HG03558 (cell line): ENCODE data around the gene BSN.
"Not testable (repeated sequence)": the region's sequence is repeated elsewhere in the genome, so short reads cannot be mapped to it uniquely, and the experiment has no call there.

Experiments
- ATAC-seq: cut with Tn5 transposase; IDR thresholded peaks from one replicate; pipeline ENCODE4 v1.9.1; 2021; ENCODE audit warnings: moderate number of reproducible peaks; ENCODE audit not compliant: unreplicated experiment; ENCODE audit errors: extremely low read depth

BSN gene

DNA sequence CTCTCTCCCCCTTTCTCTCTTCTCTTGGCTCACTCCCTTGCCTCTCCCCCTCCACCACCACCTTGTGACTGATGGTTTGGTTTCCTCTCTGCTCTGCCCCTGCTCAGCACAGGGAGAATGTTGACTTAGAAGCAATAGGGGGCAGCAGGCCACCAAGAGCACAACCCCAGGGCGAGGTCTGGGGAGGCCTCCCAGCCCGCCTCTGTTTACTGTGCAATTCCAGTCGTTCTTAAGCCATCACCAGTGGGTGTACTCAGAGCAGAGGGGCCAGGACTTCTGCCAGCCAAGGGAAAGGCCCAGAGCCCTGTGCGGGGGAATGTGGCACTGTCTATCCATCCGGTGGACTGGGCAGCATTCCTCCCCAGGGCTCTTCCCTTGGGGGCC lies 114.1 kb downstream of the BSN start:
- no peak for ATAC-seq

DNA sequence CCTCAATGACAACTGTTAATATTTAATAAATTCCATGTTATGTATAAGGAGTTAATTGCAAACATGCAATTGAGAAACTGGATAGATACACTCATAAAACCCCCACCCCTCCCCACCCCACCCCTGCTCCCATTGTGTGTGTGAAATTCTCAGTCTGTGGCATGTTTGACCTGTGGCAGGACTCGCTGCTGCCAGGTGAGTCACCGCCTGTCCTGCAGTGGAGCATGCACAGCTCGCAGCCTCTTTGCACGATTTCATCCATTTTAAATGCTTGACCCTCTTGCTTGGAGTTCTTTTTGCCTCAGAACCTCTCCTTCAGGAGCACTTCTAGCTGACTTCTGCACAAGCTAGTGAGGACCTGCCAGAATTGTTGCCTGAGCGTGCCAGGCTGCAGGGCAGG lies 114.6 kb downstream of the BSN start:
- ATAC-seq = no peak

DNA sequence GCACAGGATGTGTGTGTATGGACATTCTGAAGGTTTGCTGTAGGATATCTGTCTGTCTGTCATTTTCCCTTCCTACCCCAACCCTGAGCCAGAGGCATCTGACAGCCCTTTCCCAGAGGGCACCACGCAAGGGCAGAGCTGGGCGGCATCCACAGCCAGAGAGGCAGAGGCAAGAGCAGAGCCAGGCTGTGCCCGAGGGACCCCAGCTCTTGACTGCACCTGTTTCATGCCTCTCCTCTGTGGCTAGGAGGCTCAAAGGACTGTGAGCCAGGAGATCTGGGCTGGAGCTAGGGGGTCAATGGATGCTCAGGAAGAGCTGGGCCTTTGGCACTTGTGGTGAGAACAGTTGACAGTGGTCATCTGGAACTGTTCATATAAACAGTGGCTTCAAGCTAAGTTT lies 115.1 kb downstream of the BSN start:
- no peak for ATAC-seq

DNA sequence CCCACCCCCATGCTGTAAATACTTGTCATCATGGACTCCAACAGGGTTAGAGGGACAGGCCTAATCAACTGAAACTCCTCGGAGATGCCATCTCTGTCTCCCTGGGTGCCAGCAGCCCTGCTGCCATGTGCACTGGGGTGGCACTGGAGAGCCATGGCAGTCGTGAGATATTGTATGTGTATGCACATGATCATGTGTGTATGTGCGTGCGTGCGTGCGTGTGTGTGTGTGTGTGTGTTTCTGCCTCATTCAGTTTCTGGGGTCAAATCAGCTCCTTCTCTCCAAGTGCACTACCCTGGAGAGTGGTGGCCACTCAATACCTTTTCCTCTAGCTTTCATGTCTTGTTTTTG lies 116.6 kb downstream of the BSN start:
- no peak for ATAC-seq

DNA sequence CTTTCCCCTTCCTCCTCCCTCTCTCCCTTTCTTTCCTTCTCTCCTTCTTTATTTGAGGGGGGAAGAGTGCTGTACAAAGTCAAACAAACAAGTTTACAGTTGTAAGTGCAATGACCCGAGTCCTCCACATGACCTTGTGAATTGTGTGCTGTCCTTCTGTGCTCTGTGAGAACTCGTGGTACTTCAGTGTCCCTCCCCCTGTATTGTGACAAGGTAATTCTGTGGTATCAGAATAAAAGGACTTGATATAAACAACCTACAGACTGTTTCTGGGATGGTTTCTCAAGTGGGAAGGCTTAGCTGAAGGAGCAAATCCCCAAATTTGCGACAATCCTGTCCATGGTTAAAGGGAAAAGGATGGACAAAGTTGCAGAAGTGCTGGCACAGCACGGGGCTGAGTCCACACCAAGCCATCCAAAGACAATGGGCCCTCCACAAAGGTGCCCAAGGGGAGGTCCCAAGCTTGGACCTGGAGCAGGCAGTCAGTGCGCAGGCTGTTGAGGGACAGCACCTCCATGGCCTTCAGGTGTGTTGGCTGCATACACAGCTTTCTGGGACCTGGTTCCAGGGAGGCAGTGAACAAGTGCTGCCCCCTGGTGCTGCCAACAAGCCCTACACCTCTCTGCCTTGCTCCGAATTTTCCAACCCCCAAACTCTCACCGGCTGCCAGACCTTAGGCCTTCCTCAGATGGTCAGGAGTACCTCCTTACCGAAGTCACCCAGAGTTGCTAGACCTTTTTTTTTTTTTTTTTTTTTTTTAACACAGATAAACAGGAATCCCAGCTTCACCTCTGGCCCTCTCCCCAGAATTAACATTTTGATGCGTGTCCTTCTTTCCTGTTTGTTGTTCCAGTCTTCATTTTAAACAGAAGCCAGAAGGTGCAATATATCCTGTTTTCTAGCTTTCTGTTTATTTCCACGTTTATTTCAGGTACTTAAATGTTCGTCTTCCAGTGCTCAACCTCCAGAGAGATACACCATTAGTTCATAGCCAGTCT lies 117.3 kb downstream of the BSN start:
- no peak for ATAC-seq

DNA sequence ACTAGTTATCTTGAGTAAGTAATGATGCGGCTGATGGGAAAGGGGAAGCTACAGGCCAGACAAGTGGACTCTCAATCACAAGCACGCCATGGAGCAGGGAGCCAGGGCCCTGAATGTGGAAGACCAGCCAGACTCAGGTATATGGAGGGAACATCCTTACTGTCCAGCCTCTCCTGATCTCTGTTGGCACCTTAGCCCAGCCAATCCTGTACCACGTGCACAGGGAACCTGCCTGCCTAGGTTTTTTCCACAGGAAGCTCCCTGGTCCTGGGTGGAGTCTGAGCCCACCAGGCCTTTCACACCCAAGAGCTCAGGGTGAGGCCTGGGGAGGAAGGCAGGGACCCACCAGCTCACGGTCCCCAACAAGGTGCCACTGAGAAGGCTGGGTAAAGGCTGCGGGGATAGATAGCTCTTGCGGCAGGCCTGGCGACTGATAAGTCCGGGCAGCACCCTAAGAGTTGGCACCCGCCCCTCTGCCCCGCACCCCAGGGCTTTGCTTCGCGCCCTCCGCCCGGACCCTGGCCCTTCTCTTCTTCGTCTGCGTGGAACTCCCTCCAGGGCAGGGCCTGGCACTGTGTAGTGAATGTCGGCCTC lies 118.9 kb downstream of the BSN start:
- no peak for ATAC-seq

DNA sequence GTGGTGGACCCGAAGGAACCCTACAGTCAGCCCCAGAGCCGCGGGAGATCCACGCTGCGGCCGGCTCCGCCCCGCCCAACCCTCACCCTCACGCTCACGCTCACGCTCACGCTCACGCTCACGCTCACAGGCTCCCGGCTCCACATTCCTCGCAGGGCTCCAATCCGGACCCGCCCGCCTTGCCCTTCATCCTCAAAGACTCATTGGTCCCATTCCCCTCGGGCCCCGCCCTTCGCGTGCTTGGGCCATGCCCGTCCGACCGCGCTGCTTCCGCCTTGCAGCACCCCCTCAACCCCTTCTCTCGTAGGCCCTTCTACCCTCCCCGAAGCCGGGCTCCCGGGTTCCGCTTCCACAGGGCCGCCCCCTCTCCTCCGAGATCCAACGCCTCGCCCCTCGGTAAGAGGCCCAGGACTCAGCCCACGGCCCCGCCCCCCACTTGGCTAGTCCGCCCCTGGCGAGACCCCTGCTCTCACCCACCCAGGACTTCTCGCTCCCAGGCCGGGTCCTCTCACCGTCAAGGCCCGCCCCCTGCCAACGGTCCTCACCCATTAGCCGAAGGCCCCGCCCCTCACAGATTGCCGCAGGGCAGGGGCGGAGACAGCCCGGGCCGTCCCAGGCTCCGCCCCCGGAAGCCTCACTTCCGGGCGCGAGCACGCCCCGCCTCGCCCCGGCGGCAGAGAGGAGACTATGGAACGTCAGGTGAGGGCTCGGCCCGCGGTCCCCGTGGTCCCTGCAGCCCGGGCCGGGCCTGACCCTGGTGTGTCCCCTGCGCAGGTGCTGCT lies 119.6 kb downstream of the BSN start, which contains the start of gene APEH:
Gene APEH (plus strand): TSS at position 637 of the 782 bp plus-strand sequence. CDS start 51 bp downstream, at position 688.
- ATAC-seq = peak; percentile 48

DNA sequence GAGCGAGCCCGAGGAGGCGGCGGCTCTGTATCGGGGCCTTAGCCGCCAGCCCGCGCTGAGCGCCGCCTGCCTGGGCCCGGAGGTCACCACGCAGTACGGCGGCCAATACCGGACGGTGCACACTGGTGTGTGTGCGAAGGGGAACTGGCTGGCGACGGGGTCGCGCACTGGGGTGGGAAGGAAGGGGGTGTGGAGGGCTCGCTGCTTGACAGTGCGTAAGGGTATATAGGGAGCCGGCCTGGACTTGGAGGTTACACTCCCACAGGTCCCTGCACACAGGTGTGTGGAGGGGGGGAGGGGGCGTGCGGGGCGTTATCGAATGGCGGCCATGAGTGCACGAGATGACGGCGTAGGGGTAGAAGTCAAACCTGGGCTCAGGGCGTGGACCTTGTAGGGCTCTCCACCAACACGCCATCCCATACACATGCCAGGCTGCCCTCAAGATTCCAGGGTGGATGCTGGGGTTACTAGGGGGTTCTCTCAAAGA lies 120.3 kb downstream of the BSN start:
- peak; percentile 12 for ATAC-seq

DNA sequence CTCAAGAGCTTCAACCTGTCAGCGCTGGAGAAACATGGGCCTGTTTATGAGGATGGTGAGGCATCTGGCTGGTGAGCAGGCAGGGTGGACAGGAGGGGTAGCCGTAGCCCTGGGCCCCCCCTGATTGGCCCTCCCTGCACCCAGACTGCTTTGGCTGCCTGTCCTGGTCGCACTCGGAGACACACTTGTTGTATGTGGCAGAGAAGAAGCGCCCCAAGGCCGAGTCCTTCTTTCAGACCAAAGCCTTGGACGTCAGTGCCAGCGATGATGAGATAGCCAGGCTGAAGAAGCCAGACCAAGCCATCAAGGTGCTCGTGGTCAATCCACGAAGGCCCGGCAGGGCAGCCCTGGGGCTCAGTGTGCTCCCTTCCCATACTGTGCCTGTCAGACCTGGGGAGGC lies 121.6 kb downstream of the BSN start:
- no peak for ATAC-seq

DNA sequence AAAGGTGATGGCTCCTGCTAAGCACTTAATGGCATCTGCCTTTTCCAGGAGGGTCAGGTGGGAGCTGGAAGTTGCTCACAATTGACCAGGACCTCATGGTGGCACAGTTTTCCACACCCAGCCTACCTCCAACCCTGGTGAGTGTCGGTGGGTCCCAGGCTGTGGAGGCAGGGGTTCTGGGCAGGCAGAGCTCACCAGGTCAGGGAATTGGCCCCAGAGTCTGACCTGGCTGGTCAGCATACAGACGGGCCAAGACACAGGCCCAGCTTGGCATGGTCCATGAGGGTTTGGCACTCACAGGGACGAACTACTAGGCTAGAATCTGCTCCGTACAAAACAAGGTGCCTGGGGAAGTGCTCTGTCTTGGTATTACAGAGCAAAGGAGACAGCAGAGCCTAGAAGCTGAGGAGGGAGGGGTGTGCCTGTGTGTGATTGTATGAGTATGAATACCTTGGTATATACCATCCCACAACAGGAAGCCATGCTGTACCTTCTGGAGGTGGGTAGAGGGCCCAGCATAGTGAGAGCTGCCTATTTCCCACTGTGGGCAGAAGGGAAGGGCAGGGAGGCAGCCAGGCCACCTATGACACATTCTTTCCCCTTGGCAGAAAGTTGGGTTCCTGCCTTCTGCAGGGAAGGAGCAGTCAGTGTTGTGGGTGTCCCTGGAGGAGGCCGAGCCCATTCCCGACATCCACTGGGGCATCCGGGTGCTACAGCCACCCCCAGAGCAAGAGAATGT lies 126.4 kb downstream of the BSN start:
- no peak for ATAC-seq

DNA sequence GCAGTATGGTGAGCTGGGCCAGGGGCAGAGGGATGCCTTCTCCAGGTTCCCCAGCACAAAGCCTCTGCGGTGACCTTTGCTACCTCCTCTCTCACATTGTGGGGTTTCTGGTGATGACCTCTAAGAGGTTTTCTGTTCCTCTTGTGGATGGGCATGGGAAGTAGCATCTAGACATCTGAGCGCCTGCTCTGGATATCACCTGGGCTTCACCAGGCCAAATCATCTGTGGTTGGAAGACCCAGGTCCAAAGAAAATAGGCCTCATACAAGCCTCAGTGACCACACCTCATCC lies 126.9 kb downstream of the BSN start:
- ATAC-seq = no peak

DNA sequence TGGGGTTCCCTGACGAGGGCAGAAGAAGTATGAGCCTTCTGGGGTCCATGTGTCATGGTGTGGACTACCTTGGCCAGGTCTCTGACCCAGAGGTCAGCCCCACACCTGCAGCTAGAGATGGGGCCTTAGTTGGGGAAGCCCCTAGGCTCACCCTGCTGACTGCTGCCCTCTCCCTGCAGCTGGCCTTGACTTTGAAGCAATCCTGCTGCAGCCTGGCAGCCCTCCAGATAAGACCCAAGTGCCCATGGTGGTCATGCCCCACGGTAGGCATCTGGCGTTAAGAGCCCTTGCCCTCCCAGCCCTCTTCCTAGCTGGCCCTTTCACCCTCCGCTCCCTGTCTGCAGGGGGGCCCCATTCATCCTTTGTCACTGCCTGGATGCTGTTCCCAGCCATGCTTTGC lies 127.3 kb downstream of the BSN start:
- no peak for ATAC-seq

DNA sequence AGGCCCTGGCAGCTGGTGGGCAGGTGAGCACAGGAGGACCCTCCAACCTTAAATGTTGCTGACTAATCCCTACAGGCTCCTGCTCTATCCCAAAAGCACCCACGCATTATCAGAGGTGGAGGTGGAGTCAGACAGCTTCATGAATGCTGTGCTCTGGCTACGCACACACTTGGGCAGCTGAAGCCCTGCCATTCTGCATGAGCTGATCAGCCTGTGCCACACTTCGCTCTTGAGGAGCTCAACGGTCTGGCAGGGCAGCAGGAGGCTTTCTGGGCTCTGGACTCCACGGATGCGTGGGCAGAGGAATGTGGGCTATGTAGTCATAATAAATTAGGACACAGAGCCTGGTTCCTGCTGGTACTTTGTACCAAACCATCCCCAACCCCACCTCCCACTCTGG lies 128.9 kb downstream of the BSN start:
- no peak for ATAC-seq

DNA sequence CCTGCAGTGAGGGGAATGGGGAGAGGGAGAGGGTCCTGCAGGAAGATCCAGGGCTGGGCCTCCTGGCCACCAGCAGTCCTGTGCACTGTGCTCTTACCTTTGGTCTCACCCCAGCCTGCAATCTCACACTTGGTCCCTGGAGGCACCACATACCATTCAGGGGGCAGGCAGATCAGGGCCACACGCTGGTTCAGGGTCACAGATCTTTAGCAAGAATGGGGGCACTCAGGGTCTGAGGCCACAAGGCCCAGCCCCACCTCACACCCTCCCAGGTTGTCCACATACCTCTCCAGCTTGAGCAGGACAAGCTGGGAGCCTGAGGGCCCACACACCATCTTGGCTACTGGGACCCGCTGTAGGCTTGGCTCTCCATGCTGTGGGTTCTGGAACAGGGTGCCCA lies 130.2 kb downstream of the BSN start:
- ATAC-seq = not testable (repeated sequence)

DNA sequence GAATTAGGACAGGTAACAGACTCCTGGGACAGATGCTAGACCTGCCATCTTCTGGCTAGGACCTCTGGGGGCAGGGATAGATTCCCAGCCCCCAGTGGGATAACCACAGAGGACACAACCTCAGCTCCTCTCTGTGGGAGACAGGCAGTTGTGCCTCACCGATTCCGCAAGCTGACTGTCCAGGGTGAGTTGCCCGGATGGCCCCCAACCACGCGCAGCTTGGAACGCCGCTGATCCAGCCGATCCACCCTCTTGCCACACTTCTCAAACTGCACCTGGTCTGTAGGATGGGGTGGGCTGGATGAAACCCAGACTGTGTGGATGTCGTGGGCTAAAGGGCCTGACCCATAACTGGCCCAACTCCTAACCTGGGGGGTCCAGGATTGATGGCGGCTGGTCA lies 130.8 kb downstream of the BSN start:
- ATAC-seq = not testable (repeated sequence)

DNA sequence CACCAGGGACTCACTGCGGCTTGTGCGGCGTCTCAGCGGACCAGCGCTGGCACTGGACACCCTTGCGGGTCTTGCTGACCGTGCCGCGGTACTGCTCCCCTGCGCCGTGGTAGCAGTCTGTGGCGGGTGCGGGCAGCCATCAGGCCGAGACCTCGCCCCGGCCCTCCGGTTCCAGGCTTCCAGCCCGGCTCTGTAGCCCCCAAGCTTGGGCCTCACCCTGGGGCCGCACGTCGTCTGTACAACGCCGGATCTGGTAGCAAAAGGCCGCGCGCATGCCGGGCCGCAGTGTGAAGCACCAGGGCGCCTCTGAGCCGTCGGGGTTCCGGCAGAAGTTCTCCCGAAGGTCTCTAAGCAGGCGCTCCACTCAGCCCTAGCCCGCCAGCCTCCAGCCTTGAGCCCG lies 131.6 kb downstream of the BSN start:
- not testable (repeated sequence) for ATAC-seq

DNA sequence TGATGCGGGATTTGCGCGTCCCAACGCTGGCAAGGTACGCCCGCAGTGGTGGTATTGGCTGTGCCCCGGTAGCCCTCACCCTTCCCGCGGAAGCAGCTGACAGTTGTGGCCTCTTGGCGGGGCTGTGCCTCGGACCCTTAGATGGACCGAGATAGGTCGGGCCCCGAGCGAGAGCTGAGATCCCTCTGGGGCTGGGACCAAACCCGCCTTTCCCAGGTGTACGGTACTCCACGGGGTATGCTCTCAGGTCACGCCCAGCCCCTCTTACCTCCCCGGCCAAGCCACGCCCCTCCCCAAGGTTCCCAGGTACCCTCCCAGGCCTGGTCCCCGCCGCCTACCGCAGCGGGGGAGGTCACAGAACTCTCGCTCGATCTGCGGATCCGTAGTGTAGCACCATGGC lies 132.1 kb downstream of the BSN start:
- not testable (repeated sequence) for ATAC-seq

DNA sequence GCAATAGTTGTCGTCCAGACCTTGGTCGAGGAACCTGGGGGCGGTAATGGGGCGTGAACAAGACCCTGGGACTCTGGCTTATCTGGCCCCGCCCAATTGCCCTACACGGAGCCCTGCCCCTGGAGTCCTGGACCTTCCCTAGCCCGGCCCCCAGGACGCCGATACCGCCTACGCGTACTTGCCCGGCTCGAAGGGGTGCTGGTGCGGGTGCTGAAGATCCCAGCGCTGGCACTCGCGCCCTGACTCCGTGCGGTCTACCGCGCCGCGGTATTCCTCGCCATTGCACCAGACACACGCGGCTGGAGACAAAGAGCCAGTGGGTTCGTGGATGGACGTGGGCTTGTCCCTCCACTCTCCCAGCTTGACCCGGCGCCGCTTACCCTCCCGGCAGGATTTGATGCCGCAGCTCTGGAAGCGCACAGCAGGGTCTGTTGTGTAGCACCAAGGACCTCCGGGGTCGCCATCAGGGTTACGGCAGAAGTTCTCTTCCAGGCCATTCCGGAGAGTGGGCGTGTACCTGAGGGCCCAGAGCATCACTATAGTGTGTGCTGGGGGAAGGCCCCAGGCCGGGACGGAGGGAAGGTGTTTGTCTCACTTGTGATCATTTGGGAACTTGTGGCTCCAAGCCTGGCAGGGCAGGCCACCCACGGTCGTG lies 132.6 kb downstream of the BSN start:
- not testable (repeated sequence) for ATAC-seq

DNA sequence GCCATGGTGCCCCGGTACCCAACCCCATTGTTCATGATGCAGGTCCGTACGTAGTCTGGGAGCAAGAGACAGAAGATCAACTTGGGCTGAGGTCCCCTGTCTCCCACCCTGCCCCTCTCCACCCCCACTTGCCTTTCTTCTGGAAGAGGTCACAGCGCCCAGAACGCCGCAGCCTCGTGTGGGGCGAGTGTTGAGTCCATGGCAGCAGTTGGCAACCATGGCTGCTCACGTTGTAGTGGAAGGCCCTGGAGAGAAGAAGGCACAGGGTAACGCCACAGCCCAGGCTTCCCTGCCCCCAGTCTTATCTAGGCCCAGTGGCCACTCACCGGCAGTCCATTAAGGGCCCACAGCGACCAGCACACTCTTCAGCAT lies 133.1 kb downstream of the BSN start:
- ATAC-seq = not testable (repeated sequence)
